Ovary (tissue), 3 donors: ENCODE measurements around the gene PATL2.

Experiments
- EP300 ChIP-seq: sonication (generic); formaldehyde crosslinking; IDR thresholded peaks from one replicate; pipeline ENCODE4 v1.6.1; 2017; ENCODE audit warnings: antibody characterized with exemption
- POLR2A ChIP-seq: fragments of 450-650 bp; IDR thresholded peaks from one replicate; pipeline ENCODE4 v1.6.1; 2017; ENCODE audit warnings: antibody characterized with exemption, mild to moderate bottlenecking, moderate library complexity
- TF ChIP-seq, protein P1 (sequence below), 3 donors: fragments of 450-650 bp in 2 of 3; fragments of 200-600 bp in 1 of 3; IDR thresholded peaks; one replicate each; pipeline versions ENCODE4 v1.5.1 to v1.8.0; 2016 to 2022; ENCODE audit warnings: antibody characterized with exemption in 3 of 3, mild to moderate bottlenecking in 1 of 3
- donor health status: DM: no; HTN: no; CAD: no.

DNA sequence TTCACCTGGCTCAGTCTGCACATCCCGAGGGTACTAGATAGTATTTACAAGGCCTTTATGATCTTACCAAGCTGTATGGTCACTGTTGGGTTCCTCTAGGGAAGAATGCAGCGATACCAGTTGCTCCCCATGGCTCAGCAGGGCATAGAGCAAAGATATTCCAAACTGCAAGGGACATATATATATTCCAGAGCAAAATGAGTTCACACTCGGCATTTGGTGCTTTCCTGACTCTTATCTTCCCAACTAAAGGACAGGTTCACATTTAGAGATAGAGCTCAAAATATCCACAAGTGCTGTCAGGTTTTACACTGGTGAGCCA, 44.1 kb downstream of the PATL2 start:
- TF ChIP-seq, protein P1, sequence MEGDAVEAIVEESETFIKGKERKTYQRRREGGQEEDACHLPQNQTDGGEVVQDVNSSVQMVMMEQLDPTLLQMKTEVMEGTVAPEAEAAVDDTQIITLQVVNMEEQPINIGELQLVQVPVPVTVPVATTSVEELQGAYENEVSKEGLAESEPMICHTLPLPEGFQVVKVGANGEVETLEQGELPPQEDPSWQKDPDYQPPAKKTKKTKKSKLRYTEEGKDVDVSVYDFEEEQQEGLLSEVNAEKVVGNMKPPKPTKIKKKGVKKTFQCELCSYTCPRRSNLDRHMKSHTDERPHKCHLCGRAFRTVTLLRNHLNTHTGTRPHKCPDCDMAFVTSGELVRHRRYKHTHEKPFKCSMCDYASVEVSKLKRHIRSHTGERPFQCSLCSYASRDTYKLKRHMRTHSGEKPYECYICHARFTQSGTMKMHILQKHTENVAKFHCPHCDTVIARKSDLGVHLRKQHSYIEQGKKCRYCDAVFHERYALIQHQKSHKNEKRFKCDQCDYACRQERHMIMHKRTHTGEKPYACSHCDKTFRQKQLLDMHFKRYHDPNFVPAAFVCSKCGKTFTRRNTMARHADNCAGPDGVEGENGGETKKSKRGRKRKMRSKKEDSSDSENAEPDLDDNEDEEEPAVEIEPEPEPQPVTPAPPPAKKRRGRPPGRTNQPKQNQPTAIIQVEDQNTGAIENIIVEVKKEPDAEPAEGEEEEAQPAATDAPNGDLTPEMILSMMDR (IDR thresholded peaks at IDR 0.05), result no peak
- TF ChIP-seq EP300 (no peak), POLR2A (no peak)
